Activated naive CD4-positive, alpha-beta T cell treated with anti-CD3 and anti-CD28 coated beads, Interleukin-2, amount 50 U/mL, for 16 hours (primary cell): ENCODE results near the gene CST9.
"Not testable (repeated sequence)": the region's sequence is repeated elsewhere in the genome, so short reads cannot be mapped to it uniquely, and the experiment has no call there.

ENCODE experiments used
- DNase-seq: peaks from one replicate; pipeline ENCODE4 v3.0.0-alpha.2; 2020

The CST9 gene

GRCh38 chr20:23585808-23586734, 19.6 kb downstream of the CST9 start:
- no peak for DNase-seq

- DNase-seq = no peak
Measured at GRCh38 chr20:23585449-23585807, 20.3 kb downstream of the CST9 start.

GRCh38 chr20:23584434-23585199, 21.1 kb downstream of the CST9 start:
- DNase-seq = no peak

- DNase-seq = no peak
Measured at GRCh38 chr20:23583526-23583925, 22.2 kb downstream of the CST9 start.

- no peak for DNase-seq
Measured at GRCh38 chr20:23582293-23582692, 23.4 kb downstream of the CST9 start.

- DNase-seq = not testable (repeated sequence)
Measured at GRCh38 chr20:23581833-23582232, 23.9 kb downstream of the CST9 start.

GRCh38 chr20:23574977-23575376, 30.7 kb downstream of the CST9 start:
- no peak for DNase-seq

GRCh38 chr20:23570178-23570760, 35.4 kb downstream of the CST9 start:
- no peak for DNase-seq

GRCh38 chr20:23569570-23569969, 36.1 kb downstream of the CST9 start:
- no peak for DNase-seq

GRCh38 chr20:23568971-23569330, 36.8 kb downstream of the CST9 start:
- DNase-seq = no peak

GRCh38 chr20:23568320-23568970, 37.3 kb downstream of the CST9 start, which contains the start of gene CST9L:
TSS of gene CST9L (minus strand) at chr20:23568484. CDS start at chr20:23568450, 34 bp downstream.
- DNase-seq = no peak

- no peak for DNase-seq
Measured at GRCh38 chr20:23566199-23566932, 39.4 kb downstream of the CST9 start.

- DNase-seq = no peak
Measured at GRCh38 chr20:23565503-23566045, 40.1 kb downstream of the CST9 start.

GRCh38 chr20:23564927-23565326, 40.8 kb downstream of the CST9 start:
- DNase-seq = no peak

- DNase-seq = no peak
Measured at GRCh38 chr20:23562721-23563342, 42.9 kb downstream of the CST9 start.

- DNase-seq = no peak
Measured at GRCh38 chr20:23554401-23554800, 51.3 kb downstream of the CST9 start.
